GM21381 (cell line): ENCODE results near the gene RIC8A.

ENCODE experiments used
- ATAC-seq: cut with Tn5 transposase; IDR thresholded peaks from one replicate; pipeline ENCODE4 v1.9.1; 2021; ENCODE audit warnings: mild to moderate bottlenecking, moderate library complexity; ENCODE audit not compliant: unreplicated experiment

The RIC8A gene

GRCh38 chr11:240315-240714, 32.8 kb downstream of the RIC8A start:
- ATAC-seq = no peak

GRCh38 chr11:241634-242033, 34.1 kb downstream of the RIC8A start:
- no peak for ATAC-seq

GRCh38 chr11:244376-244775, 36.9 kb downstream of the RIC8A start:
- no peak for ATAC-seq

GRCh38 chr11:249062-249461, 41.6 kb downstream of the RIC8A start:
- ATAC-seq = no peak

- ATAC-seq = no peak
These were observed 42.8 kb downstream of the RIC8A start for GRCh38 chr11:250274-250673.

GRCh38 chr11:250740-251299, 43.3 kb downstream of the RIC8A start:
- ATAC-seq = no peak

- ATAC-seq = no peak
These were observed 44.0 kb downstream of the RIC8A start for GRCh38 chr11:251550-251949.

- ATAC-seq = no peak
These were observed 45.2 kb downstream of the RIC8A start for GRCh38 chr11:252666-253065.

GRCh38 chr11:253160-253885, 45.8 kb downstream of the RIC8A start:
- no peak for ATAC-seq

- no peak for ATAC-seq
These were observed 46.4 kb downstream of the RIC8A start for GRCh38 chr11:253886-254270.

GRCh38 chr11:255176-255575, 47.7 kb downstream of the RIC8A start:
- ATAC-seq = no peak

- no peak for ATAC-seq
These were observed 48.3 kb downstream of the RIC8A start for GRCh38 chr11:255816-256215.

GRCh38 chr11:256952-257737, 49.6 kb downstream of the RIC8A start:
- no peak for ATAC-seq

- no peak for ATAC-seq
These were observed 50.4 kb downstream of the RIC8A start for GRCh38 chr11:257766-258493.

- no peak for ATAC-seq
These were observed 51.9 kb downstream of the RIC8A start for GRCh38 chr11:259413-259812.

GRCh38 chr11:261624-262023, 54.1 kb downstream of the RIC8A start:
- no peak for ATAC-seq
